ENCODE data around the gene OPA3.

DNA sequence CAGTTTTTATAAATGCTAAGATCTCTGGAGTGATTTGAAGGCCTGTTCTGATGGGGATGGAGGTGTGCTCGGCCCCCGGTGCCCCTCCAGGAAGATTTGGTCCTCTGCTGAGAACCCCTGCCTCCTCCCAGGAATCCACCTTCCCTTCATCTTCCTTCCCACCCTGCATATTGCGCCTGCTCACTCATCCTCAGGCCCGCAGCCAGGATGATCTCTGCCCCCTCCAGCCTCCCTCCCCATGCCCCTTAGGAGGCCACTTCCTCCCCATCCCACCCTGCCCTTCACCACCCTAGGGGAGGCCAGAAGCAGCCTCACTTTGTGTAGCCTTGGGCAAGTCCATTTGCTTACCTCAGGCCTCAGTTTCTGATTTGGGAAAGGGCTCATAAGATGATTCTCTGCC lies 57.6 kb downstream of the OPA3 start:
- TF ChIP-seq, protein P1, sequence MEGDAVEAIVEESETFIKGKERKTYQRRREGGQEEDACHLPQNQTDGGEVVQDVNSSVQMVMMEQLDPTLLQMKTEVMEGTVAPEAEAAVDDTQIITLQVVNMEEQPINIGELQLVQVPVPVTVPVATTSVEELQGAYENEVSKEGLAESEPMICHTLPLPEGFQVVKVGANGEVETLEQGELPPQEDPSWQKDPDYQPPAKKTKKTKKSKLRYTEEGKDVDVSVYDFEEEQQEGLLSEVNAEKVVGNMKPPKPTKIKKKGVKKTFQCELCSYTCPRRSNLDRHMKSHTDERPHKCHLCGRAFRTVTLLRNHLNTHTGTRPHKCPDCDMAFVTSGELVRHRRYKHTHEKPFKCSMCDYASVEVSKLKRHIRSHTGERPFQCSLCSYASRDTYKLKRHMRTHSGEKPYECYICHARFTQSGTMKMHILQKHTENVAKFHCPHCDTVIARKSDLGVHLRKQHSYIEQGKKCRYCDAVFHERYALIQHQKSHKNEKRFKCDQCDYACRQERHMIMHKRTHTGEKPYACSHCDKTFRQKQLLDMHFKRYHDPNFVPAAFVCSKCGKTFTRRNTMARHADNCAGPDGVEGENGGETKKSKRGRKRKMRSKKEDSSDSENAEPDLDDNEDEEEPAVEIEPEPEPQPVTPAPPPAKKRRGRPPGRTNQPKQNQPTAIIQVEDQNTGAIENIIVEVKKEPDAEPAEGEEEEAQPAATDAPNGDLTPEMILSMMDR (IDR thresholded peaks at IDR 0.05): no peak
- no peak for TF ChIP-seq EP300 (IDR thresholded peaks at IDR 0.05)

Measured in ovary (tissue), 3 donors.